DND-41 (cell line): ENCODE results near the gene NXPE1.

Source experiments
- EZH2 ChIP-seq: IDR thresholded peaks from 3 replicates; pipeline ENCODE4 v1.6.1; 2012; ENCODE audit warnings: borderline replicate concordance, low read depth, mild to moderate bottlenecking, moderate library complexity, low read length, inconsistent platforms; ENCODE audit not compliant: severe bottlenecking
- TF ChIP-seq, protein P1 (sequence below): IDR thresholded peaks from 2 replicates; pipeline ENCODE4 v1.5.1; 2012; ENCODE audit warnings: borderline replicate concordance, low read length, moderate library complexity, mild to moderate bottlenecking; ENCODE audit not compliant: poor library complexity, severe bottlenecking; ENCODE audit errors: extremely low read depth

DNA sequence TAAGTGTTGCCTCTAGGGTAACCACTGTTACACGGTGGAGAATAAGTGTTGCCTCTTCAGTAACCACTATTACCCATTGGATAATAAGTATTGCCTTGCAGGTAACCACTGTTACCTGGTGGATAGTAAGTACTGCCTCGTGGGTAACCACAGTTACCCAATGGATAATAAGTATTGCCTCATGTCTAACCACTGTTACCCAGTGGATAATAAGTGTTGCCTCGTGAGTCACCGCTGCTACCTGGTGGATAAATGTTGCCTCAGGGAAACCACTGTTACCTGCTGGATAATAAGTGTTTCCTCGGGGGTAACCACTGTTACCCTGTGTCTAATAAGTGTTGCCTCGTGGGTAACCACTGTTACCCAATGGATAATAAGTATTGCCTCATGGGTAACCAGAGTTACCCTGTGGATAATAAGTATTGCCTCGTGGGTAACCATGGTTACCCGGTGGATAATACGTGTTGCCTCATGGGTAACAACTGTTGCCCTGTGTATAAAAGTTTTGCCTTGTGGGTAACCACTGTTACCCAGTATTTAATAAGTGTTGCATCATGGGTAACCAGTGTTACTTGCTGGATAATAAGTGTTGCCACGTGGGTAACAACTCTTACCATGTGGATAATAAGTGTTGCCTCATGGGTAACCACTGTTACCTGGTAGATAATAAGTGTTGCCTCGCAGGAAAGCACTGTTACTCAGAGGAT, 48.2 kb upstream of the NXPE1 start:
- TF ChIP-seq, protein P1, sequence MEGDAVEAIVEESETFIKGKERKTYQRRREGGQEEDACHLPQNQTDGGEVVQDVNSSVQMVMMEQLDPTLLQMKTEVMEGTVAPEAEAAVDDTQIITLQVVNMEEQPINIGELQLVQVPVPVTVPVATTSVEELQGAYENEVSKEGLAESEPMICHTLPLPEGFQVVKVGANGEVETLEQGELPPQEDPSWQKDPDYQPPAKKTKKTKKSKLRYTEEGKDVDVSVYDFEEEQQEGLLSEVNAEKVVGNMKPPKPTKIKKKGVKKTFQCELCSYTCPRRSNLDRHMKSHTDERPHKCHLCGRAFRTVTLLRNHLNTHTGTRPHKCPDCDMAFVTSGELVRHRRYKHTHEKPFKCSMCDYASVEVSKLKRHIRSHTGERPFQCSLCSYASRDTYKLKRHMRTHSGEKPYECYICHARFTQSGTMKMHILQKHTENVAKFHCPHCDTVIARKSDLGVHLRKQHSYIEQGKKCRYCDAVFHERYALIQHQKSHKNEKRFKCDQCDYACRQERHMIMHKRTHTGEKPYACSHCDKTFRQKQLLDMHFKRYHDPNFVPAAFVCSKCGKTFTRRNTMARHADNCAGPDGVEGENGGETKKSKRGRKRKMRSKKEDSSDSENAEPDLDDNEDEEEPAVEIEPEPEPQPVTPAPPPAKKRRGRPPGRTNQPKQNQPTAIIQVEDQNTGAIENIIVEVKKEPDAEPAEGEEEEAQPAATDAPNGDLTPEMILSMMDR, result no peak
- no peak for TF ChIP-seq EZH2
